GM18508 (cell line): ENCODE data around the gene ACSS3.
"Not testable (repeated sequence)": the region's sequence is repeated elsewhere in the genome, so short reads cannot be mapped to it uniquely, and the experiment has no call there.

Experiments
- ATAC-seq: cut with Tn5 transposase; IDR thresholded peaks from one replicate; pipeline ENCODE4 v1.9.1; 2021; ENCODE audit warnings: moderate number of reproducible peaks; ENCODE audit not compliant: insufficient read depth, unreplicated experiment

The ACSS3 gene

DNA sequence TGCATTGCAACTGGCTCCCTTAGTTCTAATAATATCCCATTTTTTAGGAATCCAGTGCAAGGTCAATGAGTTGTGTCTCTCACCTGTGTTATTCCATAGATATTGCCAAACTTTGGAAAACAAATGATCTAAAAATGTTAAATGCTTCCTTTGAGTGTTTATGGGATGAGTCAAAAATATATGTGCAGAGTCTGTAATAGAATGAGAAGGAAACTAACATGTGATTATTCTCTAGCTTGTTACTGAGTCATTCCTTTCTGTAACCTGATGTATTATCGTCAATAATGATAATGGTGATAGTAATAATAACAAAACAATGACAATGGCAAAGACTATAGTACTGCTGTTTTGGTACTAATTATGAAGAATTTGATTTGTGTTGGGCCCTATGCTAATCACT lies 11.5 kb downstream of the ACSS3 start:
- no peak for ATAC-seq

DNA sequence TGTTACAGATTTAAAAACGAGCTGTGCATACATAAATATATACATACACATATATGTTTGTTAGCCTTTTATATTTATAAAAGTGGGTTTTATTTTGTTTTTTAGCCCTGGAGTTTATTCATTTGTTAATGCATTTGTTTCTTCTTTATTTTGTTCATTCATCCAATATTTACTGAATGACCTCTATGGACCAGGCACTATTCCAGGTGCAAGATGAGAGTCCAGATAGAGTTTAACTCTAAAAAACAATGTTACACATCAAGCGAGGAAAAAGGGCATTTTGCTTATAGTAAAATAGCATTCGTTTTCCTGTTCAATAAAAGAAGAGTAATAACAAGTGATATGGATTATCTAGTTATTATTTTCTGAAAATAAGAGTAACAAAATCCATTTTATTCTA lies 14.2 kb downstream of the ACSS3 start:
- ATAC-seq, result no peak

DNA sequence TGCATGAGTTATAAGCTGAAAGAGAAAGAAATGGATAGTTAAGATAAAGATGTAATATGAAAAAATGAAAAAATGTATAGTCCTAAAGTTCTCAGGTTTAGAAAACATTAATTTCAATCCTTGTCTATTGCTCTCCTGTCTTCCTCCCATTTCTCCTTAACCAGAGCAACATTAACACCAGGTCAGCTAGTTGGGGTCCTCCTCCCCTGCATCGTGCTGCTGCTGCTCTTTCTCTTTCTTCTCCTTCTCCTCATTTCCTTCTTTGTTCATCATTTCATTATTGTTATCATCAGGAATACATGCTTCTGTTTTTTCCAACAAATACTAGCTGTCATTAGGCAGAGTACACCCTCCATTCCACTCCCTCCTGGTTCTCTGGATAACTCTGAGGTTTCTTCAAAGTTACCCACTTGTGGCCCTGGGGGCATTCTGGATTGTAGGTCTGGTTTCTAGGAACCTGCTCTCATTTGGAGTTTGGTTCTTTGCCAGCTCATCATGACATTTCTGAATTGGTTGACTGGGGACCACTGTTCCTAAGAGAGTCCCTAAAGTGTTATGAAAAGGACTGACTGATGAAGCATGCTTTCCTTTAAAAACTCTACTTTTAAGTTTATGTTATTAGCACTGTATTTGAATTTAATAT lies 17.0 kb downstream of the ACSS3 start:
- no peak for ATAC-seq

DNA sequence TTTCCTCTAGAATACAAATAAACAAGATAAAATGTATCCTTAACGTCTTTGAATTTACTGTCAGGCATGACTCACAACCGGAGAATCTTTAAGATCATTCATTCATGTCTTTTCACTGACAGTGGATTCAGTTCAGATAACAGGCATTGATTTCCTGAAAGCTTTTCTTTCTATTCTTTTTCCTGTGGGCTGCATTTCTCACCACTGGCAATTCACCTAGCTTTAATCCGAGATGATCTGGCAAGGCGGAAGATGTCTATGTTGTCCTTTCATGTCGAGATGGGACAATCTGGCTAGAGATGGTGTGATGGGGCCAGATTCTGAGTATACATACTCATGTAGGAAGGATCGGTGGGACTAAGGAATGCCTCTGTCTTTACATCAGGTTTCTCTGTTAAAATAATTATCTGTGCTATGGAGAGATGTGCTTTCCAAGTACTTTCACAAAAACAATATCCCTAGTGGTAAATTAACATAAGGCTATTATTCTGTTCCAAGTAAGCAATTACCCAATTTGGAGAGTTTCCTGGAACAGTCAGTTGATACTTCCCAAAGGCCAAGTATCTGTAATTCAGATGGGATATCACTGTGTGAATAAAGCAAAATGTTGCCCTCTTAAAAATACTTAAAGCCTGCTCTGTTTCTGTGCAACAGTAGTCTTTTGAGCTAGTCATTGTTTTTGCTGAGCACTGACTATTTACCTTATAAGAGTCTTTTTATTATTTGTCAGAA lies 17.8 kb downstream of the ACSS3 start:
- ATAC-seq, result no peak

DNA sequence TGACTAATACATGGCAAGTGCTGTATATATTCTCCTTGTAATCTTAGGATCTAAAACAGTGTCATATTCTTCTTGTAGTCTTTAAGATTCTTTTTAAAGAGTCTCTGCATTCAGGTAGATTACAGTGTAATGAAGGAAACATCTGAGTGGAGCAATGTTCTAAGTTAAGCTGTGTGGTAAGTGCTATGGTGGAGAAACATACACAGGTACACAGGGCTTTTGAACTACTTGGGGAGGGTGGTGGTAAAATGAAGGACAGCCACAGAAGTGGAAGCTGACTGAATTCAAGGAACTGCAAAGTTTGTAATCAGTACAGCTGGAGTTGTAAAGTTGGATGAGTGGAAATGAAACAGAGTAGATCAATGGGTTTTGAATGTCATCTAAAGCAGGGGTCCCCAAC lies 27.8 kb downstream of the ACSS3 start:
- no peak for ATAC-seq

DNA sequence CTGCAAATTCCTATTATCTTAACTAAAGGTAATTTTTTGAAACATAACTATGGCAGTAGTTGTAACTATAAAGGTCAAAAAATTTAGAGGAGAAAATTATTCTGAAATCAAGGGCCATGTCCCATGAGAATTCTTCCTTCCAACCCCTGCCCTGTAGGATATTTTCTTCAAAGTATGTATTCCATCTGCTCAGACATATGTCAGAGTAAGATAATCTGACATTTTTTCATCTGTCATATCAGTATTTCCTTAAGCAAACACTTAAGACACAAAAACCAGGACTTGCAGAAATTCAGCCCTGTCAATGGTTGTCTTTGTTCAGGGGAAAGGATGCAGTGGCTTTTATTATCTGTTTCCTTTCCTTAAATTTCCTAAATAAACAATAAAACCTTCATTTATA lies 36.3 kb downstream of the ACSS3 start:
- ATAC-seq, result no peak

DNA sequence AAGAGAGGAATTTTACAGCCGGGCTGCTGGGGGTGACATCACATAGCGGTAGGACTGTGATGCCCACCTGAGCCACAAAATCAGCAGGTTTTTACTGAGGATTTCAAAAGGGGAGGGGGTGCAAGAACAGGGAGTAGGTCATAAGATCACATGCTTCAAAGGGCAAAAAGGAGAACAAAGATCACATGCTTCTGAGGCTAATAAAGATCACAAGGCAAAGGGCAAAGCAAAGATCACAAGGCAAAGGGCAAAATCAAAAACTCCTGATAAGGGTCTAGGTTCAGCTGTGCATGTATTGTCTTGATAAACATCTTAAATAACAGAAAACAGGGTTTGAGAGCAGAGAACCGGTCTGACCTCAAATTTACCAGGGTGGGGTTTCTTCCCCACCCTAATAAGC lies 41.2 kb downstream of the ACSS3 start:
- not testable (repeated sequence) for ATAC-seq

DNA sequence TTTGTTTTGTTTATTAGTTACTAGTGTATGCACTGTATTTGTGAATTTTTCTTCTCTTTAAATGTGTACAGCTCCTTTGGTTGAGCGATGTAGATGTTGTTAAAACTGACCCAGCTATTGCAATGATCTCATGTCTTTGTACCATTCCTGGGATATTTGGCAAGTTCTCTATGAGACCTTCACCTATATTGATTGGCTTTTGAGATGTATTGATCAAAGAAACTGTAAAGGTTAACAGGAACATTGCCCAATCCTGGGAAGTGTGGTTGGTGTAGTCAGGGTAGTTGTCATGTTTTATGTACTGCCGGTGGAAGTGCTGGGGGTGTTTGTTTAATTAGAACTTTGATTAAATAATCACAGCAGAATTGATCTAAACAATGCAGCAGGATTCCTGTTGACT lies 43.1 kb downstream of the ACSS3 start:
- ATAC-seq, result no peak

DNA sequence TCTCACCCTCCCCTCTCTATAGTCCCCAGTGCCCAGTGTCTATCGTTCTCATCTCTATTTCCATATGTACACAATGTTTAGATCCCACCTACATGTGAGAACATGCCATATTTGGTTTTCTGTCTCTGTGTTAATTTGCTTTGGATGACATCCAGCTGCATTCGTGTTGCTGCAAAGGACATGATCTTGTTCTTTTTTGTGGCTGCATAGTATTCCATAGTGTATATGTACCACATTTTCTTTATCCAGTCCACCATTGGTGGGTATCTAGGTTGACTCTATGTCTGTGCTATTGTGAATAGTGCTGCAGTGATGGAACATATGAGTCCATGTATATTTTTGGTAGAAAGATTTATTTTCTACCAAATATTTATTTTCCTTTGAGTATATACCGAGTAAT lies 45.7 kb downstream of the ACSS3 start:
- ATAC-seq, result no peak

DNA sequence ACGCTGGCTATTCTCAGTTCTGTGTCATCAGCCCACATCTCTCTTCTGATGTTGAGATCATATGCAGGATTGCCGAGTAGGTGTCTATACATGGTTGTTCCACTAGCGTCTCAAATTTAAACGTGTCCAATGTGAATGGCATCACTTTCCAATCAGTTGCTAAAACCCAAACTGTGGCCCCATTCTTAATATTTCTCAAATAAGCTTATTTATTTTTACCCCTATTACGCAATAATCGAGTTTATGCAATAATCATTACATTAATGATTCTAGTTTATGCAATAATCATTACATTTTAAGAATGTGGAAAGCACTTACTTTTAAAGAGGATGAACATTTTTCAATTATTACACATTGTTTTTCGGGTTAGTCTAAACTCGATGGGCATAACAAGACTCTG lies 47.8 kb downstream of the ACSS3 start:
- ATAC-seq, result no peak

DNA sequence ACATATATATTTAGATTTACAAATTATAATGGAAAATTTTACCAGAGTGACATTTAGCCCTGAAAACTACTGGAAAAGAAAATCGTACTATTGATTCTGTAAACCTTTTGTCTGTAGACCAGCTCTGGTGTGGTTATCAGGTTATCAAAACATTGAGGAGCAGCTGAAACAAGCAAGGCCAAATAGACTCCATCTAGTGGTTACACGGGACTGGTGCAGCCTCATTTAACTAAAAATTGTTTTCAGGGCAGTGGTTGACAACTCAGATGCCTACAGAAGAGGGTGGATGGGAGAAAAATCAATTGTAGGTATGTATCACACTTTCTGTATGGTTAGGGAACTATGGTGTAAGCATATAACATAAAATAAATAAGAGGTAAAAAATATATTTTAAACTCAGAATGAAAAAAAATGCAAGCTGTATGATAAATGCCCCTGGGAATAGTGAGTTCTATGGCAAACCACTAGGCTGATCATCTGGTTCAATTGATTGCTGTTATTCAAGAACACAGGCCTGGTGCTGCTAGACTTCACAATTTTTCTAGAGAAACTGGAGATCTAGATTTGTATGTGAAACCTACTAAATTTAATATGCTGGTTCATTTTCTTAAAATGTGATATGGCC lies 51.2 kb downstream of the ACSS3 start:
- ATAC-seq, result peak; percentile 90

DNA sequence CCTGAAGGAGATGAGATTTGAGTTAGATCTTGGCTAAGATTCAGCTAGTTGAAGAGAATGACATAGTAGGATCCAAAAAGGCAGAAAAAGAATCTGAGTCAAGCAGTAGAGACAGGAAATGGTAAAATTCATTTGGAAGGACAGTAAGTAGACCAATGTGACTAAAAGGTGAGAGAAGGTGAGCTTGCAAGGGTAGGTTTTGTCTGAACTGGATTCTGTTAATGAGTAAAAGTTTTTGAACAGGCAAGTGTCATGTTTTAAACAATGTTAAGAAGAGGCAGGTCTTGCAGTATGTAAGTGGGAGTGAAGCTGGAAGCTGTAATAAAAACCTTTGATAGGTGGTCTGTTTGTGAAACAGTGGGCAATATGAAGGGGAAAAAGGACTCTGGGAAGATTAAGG lies 58.6 kb downstream of the ACSS3 start:
- no peak for ATAC-seq

DNA sequence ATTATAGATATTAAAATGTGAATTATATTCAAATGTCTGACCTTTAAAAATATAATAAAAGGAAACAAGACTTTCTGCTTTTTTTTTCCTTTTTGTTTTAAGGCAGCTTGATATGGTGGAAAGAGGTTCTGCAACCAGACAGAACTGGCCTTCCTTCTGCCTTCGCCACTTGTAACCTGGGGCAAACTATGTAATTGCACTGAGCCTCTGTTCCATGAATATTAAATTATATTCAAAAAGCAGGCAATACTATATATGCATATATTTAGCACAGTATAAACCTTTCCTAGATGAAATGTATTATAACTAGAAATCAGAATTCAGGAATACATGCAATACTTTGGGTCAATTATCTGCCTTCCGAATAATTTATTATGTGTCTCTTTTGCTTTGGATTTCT lies 59.9 kb downstream of the ACSS3 start:
- no peak for ATAC-seq

DNA sequence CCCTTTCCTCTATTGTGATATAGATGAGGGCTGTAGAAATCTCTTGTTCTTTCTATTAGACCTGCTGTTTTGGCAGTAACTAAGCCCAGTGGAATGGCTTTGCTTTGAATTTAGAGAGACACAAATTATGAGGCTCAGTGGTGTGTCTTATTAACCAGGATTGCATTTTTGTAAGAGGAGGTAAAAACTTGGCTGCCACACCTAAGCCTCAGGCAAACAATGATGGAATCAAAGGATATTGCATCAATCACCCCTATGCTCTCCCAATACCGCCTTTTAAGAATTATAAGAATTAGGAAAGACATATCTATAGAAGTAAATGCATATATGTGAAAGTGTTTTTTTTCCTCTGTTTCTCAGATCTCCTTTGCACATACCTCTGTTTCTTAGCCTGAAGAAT lies 63.3 kb downstream of the ACSS3 start:
- ATAC-seq, result no peak

DNA sequence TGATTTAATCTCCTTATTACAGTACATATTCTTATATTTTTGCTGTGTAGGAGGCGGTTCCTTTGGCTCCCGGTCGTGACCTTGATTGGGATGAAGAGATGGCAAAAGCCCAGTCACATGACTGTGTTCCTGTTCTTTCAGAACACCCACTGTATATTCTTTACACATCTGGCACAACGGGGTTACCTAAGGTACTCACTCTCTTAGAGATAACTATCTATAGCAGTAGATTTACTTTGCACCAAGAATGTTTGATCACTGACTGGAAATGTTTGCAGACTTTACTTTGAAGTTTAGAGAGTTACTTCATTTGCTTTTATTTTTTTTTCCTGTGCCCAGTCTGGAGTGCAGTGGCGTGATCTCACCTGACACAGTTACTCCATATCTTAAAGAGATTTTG lies 65.2 kb downstream of the ACSS3 start:
- ATAC-seq, result no peak

DNA sequence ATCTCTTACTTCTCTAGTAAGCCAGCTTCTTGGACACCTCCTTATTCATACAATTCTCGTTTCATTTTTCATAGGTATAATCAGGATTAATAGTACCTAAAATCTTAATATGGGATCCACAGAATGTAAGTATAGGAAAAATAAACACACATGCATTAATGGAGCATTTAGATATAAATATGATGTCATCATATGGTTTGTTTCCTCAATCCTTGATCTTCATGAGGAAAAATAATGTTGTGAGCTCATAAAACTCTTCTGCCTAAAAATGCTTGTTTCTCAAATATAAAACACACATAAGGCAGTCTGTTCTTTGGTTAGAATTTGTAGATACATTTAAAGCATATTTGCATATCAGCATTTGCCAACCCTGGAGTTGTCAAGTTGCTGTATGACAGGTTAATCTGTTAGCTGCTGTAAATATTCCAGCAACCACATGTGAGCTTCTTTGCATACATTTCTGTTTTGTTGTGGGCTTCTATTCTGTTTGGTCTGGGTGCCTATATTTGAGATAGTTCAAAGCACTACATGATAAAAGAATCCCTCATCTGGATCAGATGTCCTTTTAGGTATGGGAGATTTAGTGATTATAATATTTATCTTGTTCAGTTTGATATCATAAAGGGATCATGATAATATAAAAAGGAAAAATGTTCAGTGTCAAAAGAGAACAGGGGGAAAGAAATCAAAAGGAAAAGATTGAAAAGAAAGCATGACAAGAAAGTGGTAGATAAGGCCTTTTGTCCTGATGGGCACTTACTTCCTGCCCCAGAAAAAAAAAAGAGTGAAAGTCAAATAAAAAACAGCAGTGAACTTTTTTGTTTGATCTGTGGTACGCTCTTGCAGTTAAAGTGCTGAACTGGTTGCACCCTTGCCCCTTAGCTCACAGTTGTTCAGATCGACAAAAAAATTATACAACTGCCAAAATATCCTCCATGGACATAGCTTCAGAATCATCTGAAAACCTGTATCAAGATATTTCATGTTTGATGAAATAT lies 68.6 kb downstream of the ACSS3 start:
- ATAC-seq, result no peak

DNA sequence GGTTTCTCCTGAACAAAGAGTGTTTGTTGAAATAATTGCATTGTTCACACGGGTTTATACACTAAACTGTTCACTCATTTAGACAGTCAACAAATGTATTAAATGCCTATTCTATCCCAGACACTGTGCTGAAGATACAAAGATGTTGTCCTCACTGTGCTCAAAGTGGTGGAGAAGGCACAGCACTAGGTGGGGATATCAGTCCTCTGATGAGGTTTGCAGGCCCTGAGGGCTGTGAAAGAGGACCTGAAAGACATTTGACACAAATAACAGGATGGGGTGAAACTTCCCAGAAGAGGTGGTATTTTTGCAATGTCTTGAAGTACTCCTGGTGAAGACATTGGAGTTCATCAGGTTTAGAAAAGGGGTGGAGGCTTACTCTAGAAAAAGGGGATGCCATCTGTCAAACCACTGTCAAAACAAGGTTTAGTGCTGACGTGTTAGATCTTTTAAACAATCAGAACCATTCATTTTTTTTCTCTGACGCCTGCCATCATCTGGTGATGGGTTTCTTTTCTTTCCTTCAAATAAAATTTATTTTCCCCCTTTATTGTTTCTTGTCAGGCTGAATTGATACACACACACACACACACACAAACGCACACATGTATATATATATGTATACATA lies 69.5 kb downstream of the ACSS3 start:
- no peak for ATAC-seq

DNA sequence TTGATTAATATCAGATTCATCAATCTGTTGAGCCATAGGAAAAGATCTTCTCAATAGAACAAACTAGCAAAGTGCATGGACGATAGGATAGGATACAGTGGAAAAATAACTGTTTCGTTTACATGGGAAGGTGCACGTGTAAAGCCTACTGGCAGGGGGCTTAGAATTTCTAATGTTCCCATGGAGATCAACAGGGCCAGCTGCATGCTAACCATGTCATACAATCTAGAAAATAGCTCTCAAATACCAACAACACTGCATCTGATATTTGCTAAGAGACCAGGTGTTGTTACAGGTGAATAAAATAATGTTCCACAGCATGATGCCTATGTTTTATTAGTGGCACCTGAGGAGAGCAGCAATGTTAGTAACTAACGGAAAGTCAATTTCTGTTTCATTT lies 72.5 kb downstream of the ACSS3 start:
- ATAC-seq, result no peak

DNA sequence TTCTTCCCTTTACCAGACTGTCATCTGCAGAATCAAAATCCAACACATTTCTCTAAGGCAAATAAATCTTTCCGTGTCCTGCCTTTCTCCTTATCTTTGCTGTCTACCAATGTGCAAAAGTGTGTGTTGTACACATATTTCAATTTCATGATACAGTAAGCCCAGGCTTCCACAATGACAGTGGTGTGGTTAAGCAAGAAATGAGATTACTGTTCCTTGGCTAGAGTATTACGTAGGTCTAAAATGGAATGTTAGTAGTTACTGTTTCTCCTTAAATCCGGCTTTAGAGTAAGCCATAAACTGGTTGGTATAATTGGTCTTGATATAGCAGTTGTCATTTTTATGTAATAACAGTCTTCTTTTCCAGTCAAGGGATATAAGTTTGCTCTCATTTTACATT lies 82.0 kb downstream of the ACSS3 start:
- ATAC-seq, result no peak

DNA sequence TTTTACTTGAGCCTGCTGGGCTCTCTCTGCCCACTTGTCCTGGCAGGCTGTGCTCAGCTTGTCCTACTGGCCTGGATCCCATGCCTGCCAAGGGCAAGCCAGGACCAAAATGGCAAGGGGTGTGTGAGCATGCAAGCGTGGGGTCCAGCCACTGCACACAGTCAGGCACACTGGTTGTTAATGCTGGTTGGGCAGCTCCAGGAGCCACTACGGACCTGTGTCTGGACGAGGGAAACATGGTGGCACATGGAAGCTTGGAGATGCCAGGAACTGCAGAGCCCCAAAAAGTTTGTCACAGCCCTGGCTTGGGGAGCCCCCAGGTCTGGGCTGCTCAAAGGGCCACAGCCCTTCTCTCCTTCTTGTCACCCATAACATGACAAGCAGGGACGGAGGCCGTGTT lies 83.8 kb downstream of the ACSS3 start:
- ATAC-seq, result no peak
